CD4-positive, CD25-positive, alpha-beta regulatory T cell (primary cell): ENCODE results near the gene GABRG2. TPM values are rescaled to one million over a fixed set of nuclear protein-coding genes. Genes with fewer than 3 reads are reported as not detected.
A peak's percentile ranks its signal among the peaks of the same experiment; 100 is the strongest.

ENCODE experiments used
- ATAC-seq, 2 donors: fragments of 150-1000 bp; cut with Tn5 transposase; one replicate each; pipeline ENCODE4 v1.10.0; 2021; ENCODE audit warnings: low read depth in 2 of 2, moderate number of reproducible peaks in 2 of 2, moderate library complexity in 1 of 2
- DNase-seq, 3 donors: peaks; one replicate each; pipeline versions ENCODE4 v3.0.0 to v3.0.0-alpha.2; 2012 to 2022; ENCODE audit warnings: mixed read lengths in 1 of 3
- H3K27ac ChIP-seq: one replicate; pipeline ENCODE4 v1.7.0; 2013; ENCODE audit warnings: mild to moderate bottlenecking, low read length; ENCODE audit not compliant: insufficient read depth, poor library complexity, severe bottlenecking
- H3K27me3 ChIP-seq: one replicate; pipeline ENCODE4 v1.7.0; 2013; ENCODE audit warnings: low read length; ENCODE audit not compliant: control insufficient read depth, insufficient read depth
- H3K36me3 ChIP-seq: one replicate; pipeline ENCODE4 v1.7.0; 2013; ENCODE audit warnings: mild to moderate bottlenecking, low read length, moderate library complexity; ENCODE audit not compliant: control insufficient read depth, insufficient read depth
- H3K4me1 ChIP-seq: 2 replicates; pipeline ENCODE4 v1.7.0; 2013; ENCODE audit warnings: mild to moderate bottlenecking, low read length; ENCODE audit not compliant: insufficient read depth, control insufficient read depth, poor library complexity, severe bottlenecking
- H3K4me3 ChIP-seq: one replicate; pipeline ENCODE4 v1.7.0; 2013; ENCODE audit warnings: low read depth, mild to moderate bottlenecking, low read length, moderate library complexity
- H3K9me3 ChIP-seq, 2 experiments: 1 replicate in 1 of 2; 2 replicates in 1 of 2; pipeline ENCODE4 v1.7.0; 2013; ENCODE audit warnings: low read length in 2 of 2, mild to moderate bottlenecking in 1 of 2, moderate library complexity in 1 of 2; ENCODE audit not compliant: control insufficient read depth in 2 of 2
- H3K27ac Mint-ChIP-seq, 3 donors: one replicate each; pipeline ENCODE4 v1.8.0; 2020 to 2022; ENCODE audit warnings: mild to moderate bottlenecking in 3 of 3, mixed read lengths in 3 of 3, moderate library complexity in 2 of 3
- H3K27me3 Mint-ChIP-seq: one replicate; pipeline ENCODE4 v1.8.0; 2022; ENCODE audit warnings: mild to moderate bottlenecking, mixed read lengths
- H3K36me3 Mint-ChIP-seq: one replicate; pipeline ENCODE4 v1.8.0; 2020; ENCODE audit warnings: mixed read lengths
- H3K4me1 Mint-ChIP-seq, 4 donors: one replicate each; pipeline ENCODE4 v1.8.0; 2020 to 2022; ENCODE audit warnings: mixed read lengths in 4 of 4, mild to moderate bottlenecking in 1 of 4
- H3K4me3 Mint-ChIP-seq, 4 donors: one replicate each; pipeline ENCODE4 v1.8.0; 2020 to 2022; ENCODE audit warnings: mild to moderate bottlenecking in 4 of 4, mixed read lengths in 4 of 4, moderate library complexity in 3 of 4
- H3K9me3 Mint-ChIP-seq, 7 donors: one replicate each; pipeline ENCODE4 v1.8.0; 2020 to 2022; ENCODE audit warnings: mixed read lengths in 7 of 7, mild to moderate bottlenecking in 3 of 7, moderate library complexity in 2 of 7
- polyA plus RNA-seq, 4 donors: library from polyadenylated mRNA; unstranded; fragments of 300-500 nt; fragmentation: Illumina TruSeq; gene quantifications; one replicate each; pipeline ENCODE4 v1.2.3, GENCODE V29; 2021
- total RNA-seq: library from RNA; stranded (reverse); gene quantifications from one replicate; pipeline ENCODE4 v1.2.3, GENCODE V29; 2022

GABRG2 gene
- total and polyA plus RNA-seq, 5 donors from 2014 or later, result not detected

- Mint-ChIP-seq H3K36me3 (no peaks in the 10 kb centered on the region), H3K4me1 (no peaks in the 10 kb centered on the region), H3K27me3 (no peaks in the 10 kb centered on the region), H3K9me3 (peaks cover 0 to 10% (median 1%) of the 10 kb centered on the region in 7 donors), H3K27ac (no peak overlapping the region), H3K4me3 (no peak overlapping the region)
- Histone ChIP-seq H3K27ac (no peak overlapping the region), H3K4me3 (no peak overlapping the region), H3K27me3 (no peaks in the 10 kb centered on the region), H3K36me3 (no peaks in the 10 kb centered on the region), H3K9me3 (no peaks in the 10 kb centered on the region), H3K4me1 (no peaks in the 10 kb centered on the region)
- DNase-seq, result no peak
- ATAC-seq, result no peak
Measured at GRCh38 chr5:162132348-162132747, 64.8 kb downstream of the GABRG2 start.

- Histone ChIP-seq H3K27ac (no peak overlapping the region), H3K4me1 (no peaks in the 10 kb centered on the region), H3K9me3 (no peaks in the 10 kb centered on the region), H3K36me3 (no peaks in the 10 kb centered on the region), H3K27me3 (no peaks in the 10 kb centered on the region), H3K4me3 (no peak overlapping the region)
- Mint-ChIP-seq H3K9me3 (peaks cover 0 to 10% (median 1%) of the 10 kb centered on the region in 7 donors), H3K4me1 (no peaks in the 10 kb centered on the region), H3K36me3 (no peaks in the 10 kb centered on the region), H3K4me3 (no peak overlapping the region), H3K27me3 (no peaks in the 10 kb centered on the region), H3K27ac (no peak overlapping the region)
- DNase-seq, result no peak
- no peak for ATAC-seq
Measured at GRCh38 chr5:162139190-162139589, 71.6 kb downstream of the GABRG2 start.

GRCh38 chr5:162154242-162154641 lies 86.7 kb downstream of the GABRG2 start:
- Mint-ChIP-seq H3K27me3 (no peaks in the 10 kb centered on the region), H3K4me1 (no peaks in the 10 kb centered on the region), H3K36me3 (no peaks in the 10 kb centered on the region), H3K4me3 (no peak overlapping the region), H3K27ac (no peak overlapping the region), H3K9me3 (peaks cover 0 to 8% (median 2%) of the 10 kb centered on the region in 7 donors)
- Histone ChIP-seq H3K27ac (no peak overlapping the region), H3K4me1 (no peaks in the 10 kb centered on the region), H3K9me3 (no peaks in the 10 kb centered on the region), H3K4me3 (no peak overlapping the region), H3K27me3 (no peaks in the 10 kb centered on the region), H3K36me3 (no peaks in the 10 kb centered on the region)
- no peak for ATAC-seq
- no peak for DNase-seq

- ATAC-seq, result no peak
- H3K36me3 ChIP-seq, result no peaks in the 10 kb centered on the region
- no peaks in the 10 kb centered on the region for H3K4me1 Mint-ChIP-seq
- H3K27ac Mint-ChIP-seq, result no peak overlapping the region
- no peaks in the 10 kb centered on the region for H3K27me3 ChIP-seq
- no peaks in the 10 kb centered on the region for H3K4me1 ChIP-seq
- no peak for DNase-seq
- no peak overlapping the region for H3K4me3 ChIP-seq
- H3K4me3 Mint-ChIP-seq, result no peak overlapping the region
- H3K27ac ChIP-seq, result no peak overlapping the region
- H3K36me3 Mint-ChIP-seq, result no peaks in the 10 kb centered on the region
- no peaks in the 10 kb centered on the region for H3K27me3 Mint-ChIP-seq
- peaks cover 0 to under 1% of the 10 kb centered on the region in 2 experiments for H3K9me3 ChIP-seq
- peaks cover 0 to 13% (median 2%) of the 10 kb centered on the region in 7 donors for H3K9me3 Mint-ChIP-seq
Measured at GRCh38 chr5:162160401-162160800, 92.8 kb downstream of the GABRG2 start.

- Mint-ChIP-seq H3K4me1 (no peaks in the 10 kb centered on the region), H3K36me3 (no peaks in the 10 kb centered on the region), H3K9me3 (peaks cover 0 to 24% (median 6%) of the 10 kb centered on the region in 7 donors), H3K4me3 (no peak overlapping the region), H3K27me3 (no peaks in the 10 kb centered on the region), H3K27ac (no peak overlapping the region)
- Histone ChIP-seq H3K4me1 (no peaks in the 10 kb centered on the region), H3K27me3 (no peaks in the 10 kb centered on the region), H3K36me3 (no peaks in the 10 kb centered on the region), H3K27ac (no peak overlapping the region), H3K9me3 (peaks cover 0 to 9% of the 10 kb centered on the region in 2 experiments), H3K4me3 (no peak overlapping the region)
- ATAC-seq, result no peak
- DNase-seq, result no peak
Measured at GRCh38 chr5:162163663-162164062, 96.1 kb downstream of the GABRG2 start.

- no peaks in the 10 kb centered on the region for H3K36me3 ChIP-seq
- DNase-seq, result no peak
- no peak for ATAC-seq
- no peaks in the 10 kb centered on the region for H3K4me1 ChIP-seq
- no peaks in the 10 kb centered on the region for H3K36me3 Mint-ChIP-seq
- no peaks in the 10 kb centered on the region for H3K9me3 ChIP-seq
- H3K27me3 ChIP-seq, result no peaks in the 10 kb centered on the region
- peaks cover 0 to 14% (median 1%) of the 10 kb centered on the region in 7 donors for H3K9me3 Mint-ChIP-seq
- no peaks in the 10 kb centered on the region for H3K4me1 Mint-ChIP-seq
- H3K27ac Mint-ChIP-seq, result no peak overlapping the region
- H3K4me3 ChIP-seq, result no peak overlapping the region
- no peaks in the 10 kb centered on the region for H3K27me3 Mint-ChIP-seq
- peak overlapping the region in 1 of 4 donors; percentile 63 for H3K4me3 Mint-ChIP-seq
- no peak overlapping the region for H3K27ac ChIP-seq
Measured at GRCh38 chr5:162174358-162174974, 106.9 kb downstream of the GABRG2 start.

- H3K27ac ChIP-seq, result no peak overlapping the region
- H3K27ac Mint-ChIP-seq, result no peak overlapping the region
- no peak overlapping the region for H3K4me3 Mint-ChIP-seq
- no peaks in the 10 kb centered on the region for H3K27me3 Mint-ChIP-seq
- DNase-seq, result no peak
- no peak overlapping the region for H3K4me3 ChIP-seq
- H3K36me3 ChIP-seq, result no peaks in the 10 kb centered on the region
- H3K9me3 ChIP-seq, result peaks cover 0 to 6% of the 10 kb centered on the region in 2 experiments
- H3K4me1 Mint-ChIP-seq, result no peaks in the 10 kb centered on the region
- H3K36me3 Mint-ChIP-seq, result no peaks in the 10 kb centered on the region
- ATAC-seq, result no peak
- no peaks in the 10 kb centered on the region for H3K27me3 ChIP-seq
- no peaks in the 10 kb centered on the region for H3K4me1 ChIP-seq
- H3K9me3 Mint-ChIP-seq, result peaks cover 0 to 8% (median 5%) of the 10 kb centered on the region in 7 donors
Measured at GRCh38 chr5:162187371-162187770, 119.8 kb downstream of the GABRG2 start.

- Mint-ChIP-seq H3K27ac (no peak overlapping the region), H3K4me3 (no peak overlapping the region), H3K27me3 (no peaks in the 10 kb centered on the region), H3K9me3 (peaks cover 3 to 13% (median 5%) of the 10 kb centered on the region in 7 donors), H3K4me1 (no peaks in the 10 kb centered on the region), H3K36me3 (no peaks in the 10 kb centered on the region)
- Histone ChIP-seq H3K36me3 (no peaks in the 10 kb centered on the region), H3K27me3 (no peaks in the 10 kb centered on the region), H3K4me1 (no peaks in the 10 kb centered on the region), H3K27ac (no peak overlapping the region), H3K9me3 (peaks cover 0 to 6% of the 10 kb centered on the region in 2 experiments), H3K4me3 (no peak overlapping the region)
- no peak for DNase-seq
- no peak for ATAC-seq
Measured at GRCh38 chr5:162189719-162190118, 122.1 kb downstream of the GABRG2 start.
